COLO668 (cell line): ENCODE measurements around the gene B4GALT5.

Experiments
- DNase-seq: peaks from one replicate; lab custom pipeline; 2025; ENCODE audit not compliant: unreplicated experiment; lab: John Stamatoyannopoulos, UW

Gene B4GALT5

DNA sequence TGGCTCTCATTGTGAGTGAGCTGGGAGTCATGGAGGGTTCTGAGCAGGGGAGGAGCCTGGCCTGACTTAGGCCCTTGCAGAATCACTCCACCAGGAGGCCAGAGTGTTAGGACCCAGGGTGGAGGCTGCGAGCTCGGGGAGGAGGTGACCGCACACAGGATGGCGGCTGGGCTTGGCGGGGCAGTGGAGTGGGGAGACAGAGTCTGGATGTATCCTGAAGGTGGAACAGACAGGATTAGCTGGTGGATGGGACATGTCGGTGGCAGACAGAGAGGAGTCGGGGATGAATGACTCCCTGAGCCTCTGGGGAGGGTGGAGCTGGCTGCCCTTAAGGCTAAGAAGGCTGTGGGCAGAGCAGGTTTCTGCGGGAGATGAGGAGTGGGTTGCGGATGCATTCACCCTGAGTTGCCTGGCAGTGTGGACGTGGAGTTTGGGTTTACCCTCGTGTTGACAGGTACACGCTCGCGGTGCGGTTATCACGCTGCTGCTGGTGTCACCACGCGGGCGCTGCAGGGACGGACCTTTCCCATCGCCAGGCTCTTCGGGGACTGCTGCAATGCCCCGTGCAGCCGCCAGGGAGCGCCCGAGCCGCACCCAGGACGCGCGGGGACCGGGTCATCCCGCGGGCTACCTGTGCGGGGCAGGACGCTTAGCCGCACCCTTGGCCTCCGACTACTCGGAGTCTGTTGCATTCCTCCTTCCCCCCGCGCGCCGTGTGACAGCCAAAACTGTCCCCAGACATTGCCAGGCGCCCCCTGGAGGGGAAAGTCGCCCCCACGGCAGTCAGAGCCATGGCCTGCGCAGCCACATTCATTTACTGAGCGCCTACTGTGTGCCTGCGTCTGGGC is 102.8 kb downstream of the B4GALT5 start:
- DNase-seq = peak; percentile 72

- DNase-seq = peak; percentile 79
Observed at GRCh38 chr20:49608752-49609670, 104.7 kb downstream of the B4GALT5 start.

DNA sequence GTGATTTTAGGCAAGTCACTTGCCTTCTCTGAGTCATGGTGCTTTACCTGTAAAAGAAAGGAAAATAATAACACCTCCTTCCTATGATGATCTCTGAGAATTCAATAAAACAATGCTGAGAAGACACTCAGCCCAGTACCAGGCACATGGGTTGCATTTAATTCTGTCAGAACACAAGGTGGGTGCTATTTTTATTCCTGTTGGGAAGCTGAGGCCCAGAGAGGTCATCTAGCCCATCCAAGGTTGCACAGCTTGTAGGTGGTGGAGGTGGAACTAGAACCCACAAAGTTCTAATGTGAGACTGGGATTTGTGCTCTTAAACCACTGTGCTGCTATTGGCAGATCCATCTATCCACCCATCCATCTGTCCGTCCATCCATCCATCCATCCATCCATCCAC is 106.1 kb downstream of the B4GALT5 start:
- no peak for DNase-seq

DNA sequence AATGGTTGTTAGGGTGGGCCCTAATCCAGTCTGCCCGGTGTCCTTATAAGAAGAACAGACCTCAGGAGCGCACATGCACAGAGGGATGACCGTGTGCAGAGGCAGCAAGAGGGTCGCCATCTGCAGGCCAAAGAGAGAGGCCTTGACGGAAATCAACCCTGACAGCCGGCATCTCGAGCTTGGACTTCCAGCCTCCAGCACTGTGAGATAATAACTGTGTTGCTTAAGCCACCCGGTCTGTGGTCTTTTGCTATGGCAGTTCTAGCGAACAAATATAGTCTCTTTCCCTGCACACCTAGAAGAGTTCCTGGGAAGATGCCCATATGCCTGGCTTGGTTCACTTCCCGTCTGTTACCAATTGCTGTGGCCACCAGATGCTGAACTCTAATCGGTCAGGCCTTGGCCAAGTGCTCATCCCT is 110.5 kb downstream of the B4GALT5 start:
- DNase-seq = no peak

- no peak for DNase-seq
Observed at GRCh38 chr20:49602345-49603208, 111.1 kb downstream of the B4GALT5 start.

GRCh38 chr20:49601153-49601924 is 112.3 kb downstream of the B4GALT5 start:
- no peak for DNase-seq

DNA sequence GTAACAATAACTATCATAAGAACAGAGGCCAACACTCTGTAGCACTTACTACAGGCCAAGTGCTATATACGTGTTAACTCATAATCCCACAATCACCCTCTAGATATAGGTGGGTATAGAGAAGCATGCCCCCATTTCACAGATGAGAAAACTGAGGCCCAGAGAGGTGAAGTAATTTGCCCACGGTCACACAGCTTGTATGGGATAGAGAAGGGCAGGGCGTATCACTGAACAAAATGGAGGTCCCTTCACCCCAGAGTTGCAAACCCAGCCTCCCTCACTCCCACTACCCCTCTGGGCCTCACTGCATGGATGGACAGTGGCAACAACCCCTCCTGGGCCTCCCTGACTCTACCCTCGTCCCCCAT is 113.9 kb downstream of the B4GALT5 start:
- DNase-seq = no peak

GRCh38 chr20:49597825-49598395 is 115.8 kb downstream of the B4GALT5 start:
- no peak for DNase-seq

DNA sequence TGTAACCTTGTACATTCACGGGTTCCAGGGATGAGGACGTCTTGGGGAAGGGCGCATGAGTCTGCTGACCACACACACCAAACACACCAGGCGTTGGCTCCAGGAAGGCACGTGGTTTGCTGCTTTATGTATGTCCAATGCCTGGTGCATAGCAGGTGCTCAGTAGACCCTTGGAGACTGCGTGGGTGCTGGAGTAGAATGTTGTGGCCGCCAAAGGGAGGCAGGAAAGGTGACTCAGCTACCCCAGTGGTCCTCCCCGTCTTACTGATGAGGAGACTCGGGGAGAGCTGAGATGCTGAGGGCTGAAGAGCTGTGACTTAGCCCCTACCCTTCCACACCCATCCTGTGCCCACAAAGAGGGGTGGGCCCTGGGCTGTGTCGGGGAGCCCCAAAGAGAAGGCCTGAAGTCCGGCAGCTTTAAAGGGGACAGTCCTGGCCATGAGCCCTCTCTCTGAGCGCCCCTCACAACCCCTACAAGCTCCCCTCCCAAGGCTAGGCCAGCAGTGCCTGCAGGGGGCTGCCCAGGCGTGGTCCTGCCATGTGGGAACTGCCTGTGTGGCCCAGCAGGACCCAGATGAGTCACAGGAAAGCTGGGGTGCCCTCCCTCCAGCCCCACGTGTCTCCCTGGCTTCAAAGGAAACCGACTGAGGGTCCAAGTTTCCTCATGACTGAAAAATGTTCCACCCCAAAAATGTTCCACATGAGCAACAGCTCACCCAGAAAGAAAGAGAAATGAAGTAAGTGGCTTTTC is 117.7 kb downstream of the B4GALT5 start:
- no peak for DNase-seq

GRCh38 chr20:49595346-49595745 is 118.3 kb downstream of the B4GALT5 start:
- no peak for DNase-seq

- DNase-seq = no peak
Observed at GRCh38 chr20:49594931-49595315, 118.8 kb downstream of the B4GALT5 start.

DNA sequence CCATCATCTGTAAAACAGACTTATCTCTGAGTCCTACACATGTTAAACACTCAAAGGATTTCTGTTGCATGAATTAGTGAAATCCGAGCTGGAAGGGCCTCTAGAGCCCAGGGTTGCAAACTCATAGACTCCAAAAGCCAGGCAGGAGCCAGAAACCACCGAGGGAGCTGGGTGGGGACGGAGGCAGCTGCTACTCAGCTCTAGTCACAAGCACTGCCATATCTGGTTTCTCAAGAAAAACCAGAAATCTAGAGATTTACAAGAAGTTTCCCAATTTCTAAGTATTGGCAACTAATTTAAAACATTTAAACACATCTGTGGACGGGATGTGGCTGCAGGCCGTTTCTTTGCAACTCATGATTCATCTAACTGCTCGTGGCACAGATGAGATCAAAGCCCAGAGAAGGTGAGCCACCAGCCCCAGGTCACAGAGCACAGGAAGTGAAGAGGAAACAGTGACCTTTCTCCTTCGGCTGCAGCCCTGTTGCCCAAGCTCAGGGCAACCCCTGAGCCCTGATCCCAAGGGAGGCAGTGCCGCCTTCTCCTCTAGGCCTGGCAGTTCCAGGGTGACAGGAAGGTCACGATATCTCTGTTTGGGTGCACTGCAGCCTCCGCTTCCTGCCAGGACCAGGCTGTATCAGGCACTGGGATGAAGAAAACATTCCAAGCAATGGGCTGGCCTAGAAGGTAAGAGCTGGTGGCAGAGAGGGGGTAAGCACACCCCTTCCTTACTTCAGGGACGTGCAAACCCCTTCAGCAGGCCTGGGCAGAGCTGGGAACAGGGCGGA is 119.3 kb downstream of the B4GALT5 start:
- DNase-seq = no peak

- DNase-seq = no peak
Observed at GRCh38 chr20:49593466-49594142, 120.1 kb downstream of the B4GALT5 start.

DNA sequence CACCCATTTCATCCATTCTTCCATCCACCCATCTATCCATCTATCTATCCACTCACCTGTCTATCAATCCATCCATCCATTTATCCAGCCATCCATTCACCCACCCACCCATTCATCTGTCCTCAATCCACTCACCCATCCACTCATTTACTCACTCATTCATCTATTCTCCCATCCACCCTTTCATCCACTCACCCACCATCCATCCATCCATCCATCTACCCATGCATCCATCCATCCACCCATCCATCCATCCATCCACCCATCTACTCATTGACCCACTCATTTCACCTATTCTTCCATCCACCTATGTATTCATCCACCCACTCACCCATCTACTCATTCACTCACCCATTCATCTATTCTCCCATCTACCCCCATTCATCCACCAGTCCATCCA is 121.6 kb downstream of the B4GALT5 start:
- no peak for DNase-seq

GRCh38 chr20:49591217-49591865 is 122.3 kb downstream of the B4GALT5 start:
- DNase-seq = no peak

DNA sequence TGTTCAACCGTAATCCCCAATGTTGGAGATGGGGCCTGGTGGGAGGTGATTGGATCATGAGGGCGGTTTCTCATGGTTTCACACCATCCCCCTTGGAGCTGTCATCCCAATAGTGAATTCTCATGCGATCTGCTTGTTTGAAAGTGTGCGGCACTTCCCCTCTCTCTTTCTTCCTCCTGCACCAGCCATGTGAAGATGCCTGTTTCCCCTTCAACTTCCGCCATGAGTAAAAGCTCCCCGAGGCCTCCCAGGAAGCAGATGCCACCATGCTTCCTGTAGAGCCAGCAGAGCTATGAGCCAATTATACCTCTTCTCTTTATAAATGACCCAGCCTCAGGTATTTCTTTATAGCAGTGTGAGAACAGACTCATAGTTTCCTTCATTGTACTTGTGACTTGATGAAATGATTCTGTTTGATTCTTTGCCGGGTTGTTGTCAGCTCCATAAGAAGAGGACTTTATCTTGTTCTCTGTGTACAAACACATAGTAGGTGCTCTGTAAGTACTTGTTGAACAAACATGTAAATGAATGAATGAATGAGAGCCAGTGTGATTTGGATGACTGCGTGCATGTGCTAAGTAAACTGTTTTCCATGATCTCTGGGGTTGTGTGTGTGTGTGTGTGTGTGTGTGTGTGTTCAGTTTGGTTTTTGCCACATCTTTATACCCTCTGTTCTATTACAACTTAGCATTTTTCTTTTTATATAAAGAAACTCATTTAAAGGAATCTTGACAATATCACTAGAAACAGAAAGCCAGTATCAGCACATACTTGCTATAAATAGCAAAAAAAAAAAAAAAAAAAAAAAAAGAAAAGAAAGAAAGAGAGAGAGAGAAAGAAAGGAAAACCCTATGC is 123.3 kb downstream of the B4GALT5 start:
- DNase-seq = no peak

- DNase-seq = no peak
Observed at GRCh38 chr20:49589747-49590146, 123.9 kb downstream of the B4GALT5 start.
